Ramos (cell line): ENCODE results near the gene MPDU1.
"Not testable (repeated sequence)": the region's sequence is repeated elsewhere in the genome, so short reads cannot be mapped to it uniquely, and the experiment has no call there.

Experiments used
- in situ Hi-C: fragments of 300-500 bp; cut with MboI; formaldehyde crosslinking; loops from one replicate; pipeline ENCODE4 v1.14.3; 2022; ENCODE audit warnings: low sequenced_read_pairs; ENCODE audit not compliant: unreplicated experiment

The MPDU1 gene

DNA sequence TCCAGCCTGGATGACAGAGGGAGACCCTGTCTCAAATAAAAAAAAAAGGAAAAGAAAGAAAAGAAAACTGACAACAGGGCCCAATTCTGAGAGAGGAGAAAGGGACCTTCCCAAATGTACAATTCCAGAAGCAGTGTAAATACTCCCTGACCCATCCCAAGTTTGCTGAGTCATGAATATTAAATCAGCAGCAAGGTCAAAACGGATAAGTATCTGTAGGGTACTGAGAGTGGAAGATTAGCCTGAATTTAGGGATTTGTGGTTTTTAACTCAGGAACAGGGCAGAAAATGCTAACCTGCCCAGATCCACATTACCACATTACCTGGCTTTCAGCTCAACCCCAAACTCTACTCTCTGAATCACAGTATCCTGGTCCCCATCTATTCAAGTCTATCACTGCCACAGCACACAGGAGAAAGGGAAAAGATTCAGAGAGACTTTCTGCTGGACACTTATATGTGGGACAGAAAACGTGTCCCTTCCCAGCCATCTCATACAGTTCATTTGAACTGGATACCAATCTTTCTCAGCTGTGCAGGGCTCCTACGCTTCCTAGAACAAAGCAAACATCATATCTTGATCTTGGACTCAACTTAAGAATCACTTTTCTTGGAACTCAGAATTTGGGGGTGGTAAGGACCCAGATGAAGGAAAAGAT, 28.1 kb downstream of the MPDU1 start:
- in situ Hi-C loops: no loop called here

GRCh38 chr17:7612294-7612640, 28.6 kb downstream of the MPDU1 start:
- in situ Hi-C loops: no loop called here

GRCh38 chr17:7613769-7614424, 30.2 kb downstream of the MPDU1 start:
- in situ Hi-C loops: no loop called here

DNA sequence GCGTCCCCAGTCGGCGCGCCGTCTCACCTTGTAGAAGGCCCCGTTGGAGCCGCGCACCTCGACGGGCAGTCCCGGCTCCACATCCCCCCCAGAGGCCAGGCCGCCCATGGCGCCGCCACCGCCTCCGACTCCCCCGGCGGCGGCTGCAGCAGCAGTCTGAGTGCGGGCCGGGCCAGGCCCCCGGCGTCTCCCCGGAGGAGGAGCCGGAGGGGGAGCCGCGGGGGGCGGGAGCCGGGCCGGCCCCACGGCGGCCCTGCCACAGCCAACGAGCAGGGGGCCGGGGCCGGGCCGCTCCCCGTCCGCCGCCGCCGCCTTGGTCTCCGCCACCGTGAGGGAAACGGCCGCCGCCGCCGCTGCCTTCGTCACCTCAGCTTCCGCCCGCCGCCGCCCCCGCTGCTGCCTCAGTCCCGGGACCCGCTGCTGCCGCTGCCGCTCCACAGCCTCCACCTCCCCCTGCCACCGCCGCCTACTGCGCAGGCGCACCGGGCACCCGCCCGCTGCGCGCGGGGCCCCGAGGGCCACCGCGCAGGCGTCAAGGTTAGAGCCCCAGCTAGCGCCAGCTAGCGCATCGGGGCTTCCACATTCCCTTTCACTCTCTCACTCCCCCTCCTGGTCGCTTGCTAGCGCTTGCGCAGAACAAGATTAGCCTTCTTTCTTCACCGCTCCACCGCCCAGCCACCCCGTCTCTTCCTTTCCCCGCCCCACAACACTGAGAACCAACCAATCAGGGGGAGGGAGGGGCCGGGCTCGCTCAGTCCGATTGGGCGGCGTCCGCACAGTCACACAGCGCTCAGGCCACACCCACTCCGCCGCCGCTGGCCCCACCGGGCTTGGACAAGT, 31.0 kb downstream of the MPDU1 start, which contains the start of gene FXR2:
TSS of gene FXR2 (minus strand) at position 473 of the 840 bp plus-strand sequence. CDS start at position 108, 365 bp downstream.
- in situ Hi-C loops: no loop called here

- in situ Hi-C loops: no loop called here
These were observed 31.7 kb downstream of the MPDU1 start for GRCh38 chr17:7615265-7615747.

DNA sequence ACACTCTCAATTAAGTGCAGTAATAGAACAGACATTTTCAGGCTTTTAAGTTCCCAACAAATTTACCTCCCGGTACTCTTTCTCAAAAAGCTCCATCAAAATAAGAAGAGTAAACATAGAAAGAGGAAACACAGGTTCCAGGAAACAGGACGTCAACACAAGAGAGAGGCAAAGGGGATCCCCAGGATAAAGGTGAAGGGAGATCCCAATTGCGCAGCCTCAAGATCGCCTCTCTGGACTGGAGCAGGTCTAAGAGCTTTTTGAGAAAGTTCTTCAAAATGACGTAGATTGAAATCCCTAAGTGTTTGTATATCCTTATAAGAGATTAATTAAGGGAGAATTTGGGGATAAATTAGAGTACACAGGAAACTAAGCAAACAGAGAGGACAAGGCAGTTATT, 35.0 kb downstream of the MPDU1 start:
- in situ Hi-C loops: no loop called here

- in situ Hi-C loops: no loop called here
These were observed 37.2 kb downstream of the MPDU1 start for GRCh38 chr17:7620835-7621234.

GRCh38 chr17:7623661-7624060, 40.0 kb downstream of the MPDU1 start:
- in situ Hi-C loops: no loop called here

DNA sequence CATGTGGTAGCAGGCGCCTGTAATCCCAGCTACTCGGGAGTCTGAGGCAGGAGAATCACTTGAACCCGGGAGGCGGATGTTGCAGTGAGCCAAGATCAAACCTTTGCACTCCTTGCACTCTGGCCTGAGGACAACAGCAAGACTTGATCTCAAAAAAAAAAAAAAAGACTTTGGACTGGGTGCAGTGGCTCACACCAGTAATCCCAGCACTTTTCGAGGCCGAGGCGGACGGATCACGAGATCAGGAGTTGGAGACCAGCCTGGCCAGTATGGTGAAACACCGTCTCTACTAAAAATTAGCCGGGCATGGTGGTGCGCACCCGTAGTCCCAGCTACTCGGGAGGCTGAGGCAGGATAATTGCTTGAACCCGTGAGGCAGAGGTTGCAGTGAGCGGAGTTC, 42.1 kb downstream of the MPDU1 start:
- in situ Hi-C loops: not testable (repeated sequence)

GRCh38 chr17:7626307-7626706, 42.7 kb downstream of the MPDU1 start:
- in situ Hi-C loops: no loop called here

DNA sequence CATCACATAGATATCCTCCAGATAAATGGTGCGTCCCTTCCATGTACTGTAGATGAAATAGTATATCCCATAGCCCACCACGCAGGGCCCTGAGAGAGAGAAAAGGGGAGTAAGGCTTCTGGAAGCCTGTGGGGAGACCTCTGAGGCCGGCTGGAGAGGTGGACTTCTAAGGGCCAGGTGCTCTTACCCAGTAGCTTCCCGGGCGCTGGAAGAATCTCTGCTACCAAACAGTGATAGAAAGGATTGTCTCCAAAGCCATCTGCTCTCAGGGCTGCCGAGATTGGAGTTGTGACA, 43.3 kb downstream of the MPDU1 start:
- in situ Hi-C loops: no loop called here

DNA sequence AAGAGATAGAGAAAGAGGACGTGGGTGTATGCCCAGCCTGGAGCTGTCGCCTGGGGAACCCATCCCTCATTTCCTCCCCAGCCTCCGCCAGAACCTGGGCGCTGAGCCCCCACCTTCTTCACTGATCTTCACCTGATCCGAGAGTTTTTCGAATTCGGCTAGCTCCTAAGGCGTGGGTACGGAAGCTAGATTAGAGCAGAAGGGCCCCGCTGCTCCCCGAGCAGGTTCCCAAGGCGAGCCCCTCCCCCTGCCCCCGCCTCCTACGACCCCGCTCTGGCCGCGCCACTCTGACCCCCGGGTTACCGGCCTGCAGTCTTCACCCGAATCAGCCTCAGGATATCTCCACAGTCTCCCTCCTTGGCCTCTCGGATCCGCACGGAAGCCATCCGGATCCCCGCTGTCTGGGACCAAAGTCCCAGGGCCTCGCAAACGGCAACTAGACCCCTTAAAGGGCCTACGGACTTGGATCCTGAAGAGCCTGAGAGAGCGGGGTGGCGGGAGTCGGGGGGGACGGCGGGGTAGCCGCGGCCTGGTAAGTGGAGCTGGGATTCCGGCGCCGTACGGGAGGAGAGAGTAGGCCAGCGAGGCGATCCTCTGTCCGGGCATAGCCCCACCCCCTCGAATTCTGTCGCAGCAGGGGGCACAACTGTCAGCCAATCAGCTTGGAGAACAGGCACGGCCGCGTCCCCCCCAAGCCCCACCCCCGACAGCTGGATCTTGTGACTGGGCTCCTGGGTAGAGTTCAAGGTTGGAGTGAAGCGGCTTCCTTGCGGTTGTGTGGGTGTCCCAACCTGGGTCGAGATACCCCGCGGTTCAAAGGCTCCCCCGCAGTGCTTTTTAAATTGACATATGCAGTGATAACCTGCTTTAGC, 43.8 kb downstream of the MPDU1 start, which contains the start of gene SAT2:
TSS of gene SAT2 (minus strand) at position 572 of the 872 bp plus-strand sequence. CDS start at position 386, 186 bp downstream.
- in situ Hi-C loops: no loop called here

DNA sequence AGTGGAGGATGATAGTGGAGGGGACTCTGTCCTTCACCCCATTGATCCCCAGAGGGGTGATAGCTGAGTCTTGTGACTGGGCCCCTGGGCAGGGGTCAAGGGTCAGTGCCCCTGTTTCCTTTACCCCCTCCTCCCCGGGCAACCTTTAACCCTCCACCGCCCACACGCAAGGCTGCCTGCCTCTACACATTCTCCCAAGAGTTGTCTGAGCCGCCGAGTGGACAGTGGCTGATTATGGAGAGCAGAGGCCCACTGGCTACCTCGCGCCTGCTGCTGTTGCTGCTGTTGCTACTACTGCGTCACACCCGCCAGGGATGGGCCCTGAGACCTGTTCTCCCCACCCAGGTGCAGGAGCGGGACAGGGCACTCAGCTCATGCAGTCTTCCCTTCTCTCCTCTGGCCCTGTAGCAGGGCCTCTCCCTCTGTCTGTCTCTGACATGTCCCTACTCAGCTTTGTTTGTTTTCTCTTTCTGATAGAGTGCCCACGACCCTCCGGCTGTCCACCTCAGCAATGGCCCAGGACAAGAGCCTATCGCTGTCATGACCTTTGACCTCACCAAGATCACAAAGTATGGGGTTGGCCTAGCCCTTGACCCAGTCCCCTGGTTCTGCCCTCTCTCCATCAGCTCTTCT, 46.4 kb downstream of the MPDU1 start, which contains the start of gene SHBG:
TSS of gene SHBG (plus strand) at position 197 of the 633 bp plus-strand sequence. CDS start at position 235, 38 bp downstream.
- in situ Hi-C loops: no loop called here

DNA sequence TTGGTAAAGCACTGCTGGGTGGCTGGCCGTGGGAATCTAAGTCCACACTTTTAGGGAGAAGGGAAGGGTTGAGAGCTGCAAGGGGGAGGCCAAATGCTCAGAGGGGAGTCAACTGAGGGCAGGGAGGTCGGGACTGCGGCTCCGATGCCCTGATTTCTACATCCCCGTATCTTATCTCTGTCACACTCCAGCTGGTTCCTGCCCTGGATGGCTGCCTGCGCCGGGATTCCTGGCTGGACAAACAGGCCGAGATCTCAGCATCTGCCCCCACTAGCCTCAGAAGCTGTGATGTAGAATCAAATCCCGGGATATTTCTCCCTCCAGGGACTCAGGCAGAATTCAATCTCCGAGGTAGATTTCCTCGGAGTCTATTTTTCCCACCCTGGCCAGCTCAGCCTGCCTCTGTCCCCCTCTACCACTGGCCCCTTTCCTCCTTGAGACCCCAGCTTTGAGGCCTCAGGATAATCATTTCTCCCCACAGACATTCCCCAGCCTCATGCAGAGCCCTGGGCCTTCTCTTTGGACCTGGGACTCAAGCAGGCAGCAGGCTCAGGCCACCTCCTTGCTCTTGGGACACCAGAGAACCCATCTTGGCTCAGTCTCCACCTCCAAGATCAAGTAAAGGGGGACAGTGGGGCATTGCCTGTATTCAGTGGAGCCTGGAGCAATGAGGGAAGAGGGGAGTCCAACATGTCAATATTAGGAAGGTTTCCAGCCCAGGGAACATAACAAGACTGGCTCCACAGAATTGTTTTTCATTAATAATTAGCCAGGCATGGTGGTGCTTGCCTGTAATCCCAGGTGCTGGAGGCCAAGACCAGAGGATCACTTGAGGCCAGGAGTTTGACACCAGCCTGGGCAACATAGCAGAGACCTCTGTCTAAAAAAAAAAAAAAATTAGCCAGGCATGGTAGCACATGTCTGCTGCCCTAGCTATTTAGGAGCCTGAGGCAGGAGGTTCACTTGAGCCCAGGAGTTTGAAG, 48.0 kb downstream of the MPDU1 start:
- in situ Hi-C loops: no loop called here

GRCh38 chr17:7632492-7632894, 48.8 kb downstream of the MPDU1 start:
- in situ Hi-C loops: no loop called here

- in situ Hi-C loops: no loop called here
These were observed 49.4 kb downstream of the MPDU1 start for GRCh38 chr17:7633093-7633492.

GRCh38 chr17:7634384-7634783, 50.7 kb downstream of the MPDU1 start:
- in situ Hi-C loops: no loop called here

DNA sequence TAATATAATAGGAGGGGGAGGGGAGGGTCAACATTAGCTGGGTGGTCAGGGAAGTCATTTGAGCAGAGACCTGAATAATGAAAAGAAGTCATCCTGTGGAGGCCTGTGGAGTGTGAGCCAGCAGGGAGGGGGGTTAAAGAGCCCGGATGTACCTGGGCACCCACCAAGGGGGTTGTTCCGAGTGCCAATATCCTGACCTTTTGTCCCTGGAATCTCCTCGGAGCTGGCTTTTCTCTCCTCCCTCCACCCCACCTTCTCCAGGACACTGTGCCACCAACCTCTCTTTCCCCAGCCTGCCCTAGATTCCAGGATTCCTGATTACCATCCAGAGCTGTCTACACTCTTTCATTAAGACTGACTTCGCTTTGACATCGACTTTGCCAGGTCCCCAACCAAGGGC, 52.5 kb downstream of the MPDU1 start:
- in situ Hi-C loops: no loop called here
